NOMO-1 treated with dmso at 0.1 percent for 144 hours (cell line): Measurements from ENCODE around the gene ALPL.
"Not testable (repeated sequence)": the region's sequence is repeated elsewhere in the genome, so short reads cannot be mapped to it uniquely, and the experiment has no call there.

Experiments used
- DNase-seq: peaks from one replicate; lab custom pipeline; 2025; ENCODE audit not compliant: unreplicated experiment; lab: John Stamatoyannopoulos, UW

ALPL gene

GRCh38 chr1:21509351-21510112 lies at the start of gene ALPL:
TSS of gene ALPL (plus strand) at chr1:21509423. CDS start at chr1:21554082, 44,659 bp downstream.
- no peak for DNase-seq

- not testable (repeated sequence) for DNase-seq
Observed at GRCh38 chr1:21465127-21465526, 44.1 kb upstream of the ALPL start.

GRCh38 chr1:21467946-21468345 lies 41.3 kb upstream of the ALPL start:
- not testable (repeated sequence) for DNase-seq

GRCh38 chr1:21468599-21468998 lies 40.6 kb upstream of the ALPL start:
- DNase-seq: peak; percentile 21

- no peak for DNase-seq
Observed at GRCh38 chr1:21469581-21469980, 39.6 kb upstream of the ALPL start.

- DNase-seq: no peak
Observed at GRCh38 chr1:21472861-21473260, 36.4 kb upstream of the ALPL start.

GRCh38 chr1:21478356-21478755 lies 30.9 kb upstream of the ALPL start:
- no peak for DNase-seq

GRCh38 chr1:21483881-21484280 lies 25.3 kb upstream of the ALPL start:
- not testable (repeated sequence) for DNase-seq

- DNase-seq: no peak
Observed at GRCh38 chr1:21489146-21489545, 20.1 kb upstream of the ALPL start.

GRCh38 chr1:21490774-21491487 lies 18.3 kb upstream of the ALPL start:
- DNase-seq: no peak

- DNase-seq: no peak
Observed at GRCh38 chr1:21491488-21492355, 17.5 kb upstream of the ALPL start.

- no peak for DNase-seq
Observed at GRCh38 chr1:21492356-21492625, 16.9 kb upstream of the ALPL start.

GRCh38 chr1:21494196-21494595 lies 15.0 kb upstream of the ALPL start:
- no peak for DNase-seq

GRCh38 chr1:21495225-21495820 lies 13.9 kb upstream of the ALPL start:
- DNase-seq: no peak

- DNase-seq: no peak
Observed at GRCh38 chr1:21496063-21496462, 13.2 kb upstream of the ALPL start.

- no peak for DNase-seq
Observed at GRCh38 chr1:21496886-21497285, 12.3 kb upstream of the ALPL start.

GRCh38 chr1:21497466-21498061 lies 11.7 kb upstream of the ALPL start:
- DNase-seq: no peak

GRCh38 chr1:21499283-21499950 lies 9.8 kb upstream of the ALPL start:
- DNase-seq: no peak

GRCh38 chr1:21503706-21504377 lies 5.4 kb upstream of the ALPL start:
- DNase-seq: no peak

- DNase-seq: no peak
Observed at GRCh38 chr1:21506804-21507203, 2.4 kb upstream of the ALPL start.
